Neuronal stem cell (in vitro differentiated cells): Measurements from ENCODE around the gene PIK3AP1.

Experiments
- DNase-seq: peaks from one replicate; pipeline ENCODE4 v3.0.0-alpha.2; 2013; ENCODE audit warnings: low spot score
- H2AFZ ChIP-seq: one replicate; pipeline ENCODE4 v1.6.1; 2013; ENCODE audit warnings: mild to moderate bottlenecking, low read length, inconsistent platforms
- H2AK5ac ChIP-seq: 2 replicates; pipeline ENCODE4 v1.6.1; 2013; ENCODE audit warnings: low read depth, mild to moderate bottlenecking, inconsistent platforms, low read length, moderate library complexity, mixed read lengths
- H2BK120ac ChIP-seq: 2 replicates; pipeline ENCODE4 v1.6.1; 2013; ENCODE audit warnings: low read depth, mild to moderate bottlenecking, inconsistent platforms, low read length, moderate library complexity, mixed read lengths
- H2BK12ac ChIP-seq: one replicate; pipeline ENCODE4 v1.6.1; 2013; ENCODE audit warnings: low read length, inconsistent platforms
- H2BK15ac ChIP-seq: 2 replicates; pipeline ENCODE4 v1.6.1; 2013; ENCODE audit warnings: mild to moderate bottlenecking, low read length, inconsistent platforms, mixed read lengths
- H2BK5ac ChIP-seq: one replicate; pipeline ENCODE4 v1.6.1; 2013; ENCODE audit warnings: inconsistent platforms, mild to moderate bottlenecking, low read length, moderate library complexity
- H3K14ac ChIP-seq: one replicate; pipeline ENCODE4 v1.6.1; 2013; ENCODE audit warnings: low read length, inconsistent platforms
- H3K18ac ChIP-seq: 2 replicates; pipeline ENCODE4 v1.6.1; 2013; ENCODE audit warnings: low read length, inconsistent platforms
- H3K23ac ChIP-seq: 2 replicates; pipeline ENCODE4 v1.6.1; 2013; ENCODE audit warnings: low read depth, mild to moderate bottlenecking, mixed read lengths, low read length, inconsistent platforms; ENCODE audit not compliant: poor library complexity
- H3K27ac ChIP-seq: replicated peaks from 3 replicates; pipeline ENCODE4 v1.5.1; 2013; ENCODE audit warnings: low read length, inconsistent platforms
- H3K27me3 ChIP-seq, 3 experiments: 2 replicates each; pipeline ENCODE4 v1.6.1; 2013; ENCODE audit warnings: low read length in 3 of 3, mild to moderate bottlenecking in 2 of 3, inconsistent platforms in 1 of 3, low read depth in 1 of 3, mixed read lengths in 1 of 3, moderate library complexity in 1 of 3; ENCODE audit not compliant: control insufficient read depth in 3 of 3, insufficient read depth in 3 of 3
- H3K36me3 ChIP-seq, 2 donors: replicated peaks in 1 of 2; 2 replicates each; pipeline ENCODE4 v1.6.1; 2013; ENCODE audit warnings: low read length in 2 of 2; ENCODE audit not compliant: control insufficient read depth in 2 of 2, insufficient read depth in 2 of 2
- H3K4ac ChIP-seq: 2 replicates; pipeline ENCODE4 v1.6.1; 2013; ENCODE audit warnings: inconsistent platforms, mild to moderate bottlenecking, low read length, moderate library complexity
- H3K4me1 ChIP-seq, 2 donors: 1 replicate in 1 of 2; 2 replicates in 1 of 2; pipeline ENCODE4 v1.6.1; 2013; ENCODE audit warnings: low read length in 2 of 2, low read depth in 1 of 2; ENCODE audit not compliant: control insufficient read depth in 2 of 2, insufficient read depth in 1 of 2
- H3K4me2 ChIP-seq: one replicate; pipeline ENCODE4 v1.6.1; 2013; ENCODE audit warnings: mild to moderate bottlenecking, low read length, inconsistent platforms; ENCODE audit not compliant: insufficient read depth, poor library complexity, severe bottlenecking
- H3K4me3 ChIP-seq, 2 donors: 2 replicates each; pipeline ENCODE4 v1.5.1; 2013; ENCODE audit warnings: low read length in 2 of 2, mild to moderate bottlenecking in 2 of 2, inconsistent platforms in 1 of 2, moderate library complexity in 1 of 2
- H3K79me1 ChIP-seq: one replicate; pipeline ENCODE4 v1.6.1; 2013; ENCODE audit warnings: low read depth, mild to moderate bottlenecking, inconsistent platforms, low read length, moderate library complexity
- H3K9ac ChIP-seq: one replicate; pipeline ENCODE4 v1.6.1; 2013; ENCODE audit warnings: mild to moderate bottlenecking, low read depth, low read length, inconsistent platforms; ENCODE audit not compliant: poor library complexity
- H3K9me3 ChIP-seq, 2 donors: replicated peaks in 1 of 2; 2 replicates each; pipeline versions ENCODE3 to v1.6.1; 2013; ENCODE audit warnings: low read length in 2 of 2, mild to moderate bottlenecking in 2 of 2, inconsistent platforms in 1 of 2, low read depth in 1 of 2, mixed read lengths in 1 of 2, moderate library complexity in 1 of 2; ENCODE audit not compliant: control insufficient read depth in 2 of 2, insufficient read depth in 1 of 2
- H4K8ac ChIP-seq: one replicate; pipeline ENCODE4 v1.6.1; 2013; ENCODE audit warnings: low read depth, mild to moderate bottlenecking, inconsistent platforms, low read length, moderate library complexity
- H4K91ac ChIP-seq: one replicate; pipeline ENCODE4 v1.6.1; 2013; ENCODE audit warnings: low read length, low read depth, mild to moderate bottlenecking, inconsistent platforms; ENCODE audit not compliant: poor library complexity
- WGBS, 2 donors: extraction: QIAGEN DNeasy Blood & Tissue Kit; methylation state at CpG; one replicate each; pipeline ENCODE4 v1.1.7; 2013; ENCODE audit warnings: missing lambda C conversion rate in 2 of 2, mixed read lengths in 1 of 2; ENCODE audit not compliant: insufficient read length in 2 of 2, insufficient replicate concordance in 1 of 2; ENCODE audit errors: extremely low coverage in 2 of 2; 5-methylcytosine and 5-hydroxymethylcytosine counted together

The PIK3AP1 gene

DNA sequence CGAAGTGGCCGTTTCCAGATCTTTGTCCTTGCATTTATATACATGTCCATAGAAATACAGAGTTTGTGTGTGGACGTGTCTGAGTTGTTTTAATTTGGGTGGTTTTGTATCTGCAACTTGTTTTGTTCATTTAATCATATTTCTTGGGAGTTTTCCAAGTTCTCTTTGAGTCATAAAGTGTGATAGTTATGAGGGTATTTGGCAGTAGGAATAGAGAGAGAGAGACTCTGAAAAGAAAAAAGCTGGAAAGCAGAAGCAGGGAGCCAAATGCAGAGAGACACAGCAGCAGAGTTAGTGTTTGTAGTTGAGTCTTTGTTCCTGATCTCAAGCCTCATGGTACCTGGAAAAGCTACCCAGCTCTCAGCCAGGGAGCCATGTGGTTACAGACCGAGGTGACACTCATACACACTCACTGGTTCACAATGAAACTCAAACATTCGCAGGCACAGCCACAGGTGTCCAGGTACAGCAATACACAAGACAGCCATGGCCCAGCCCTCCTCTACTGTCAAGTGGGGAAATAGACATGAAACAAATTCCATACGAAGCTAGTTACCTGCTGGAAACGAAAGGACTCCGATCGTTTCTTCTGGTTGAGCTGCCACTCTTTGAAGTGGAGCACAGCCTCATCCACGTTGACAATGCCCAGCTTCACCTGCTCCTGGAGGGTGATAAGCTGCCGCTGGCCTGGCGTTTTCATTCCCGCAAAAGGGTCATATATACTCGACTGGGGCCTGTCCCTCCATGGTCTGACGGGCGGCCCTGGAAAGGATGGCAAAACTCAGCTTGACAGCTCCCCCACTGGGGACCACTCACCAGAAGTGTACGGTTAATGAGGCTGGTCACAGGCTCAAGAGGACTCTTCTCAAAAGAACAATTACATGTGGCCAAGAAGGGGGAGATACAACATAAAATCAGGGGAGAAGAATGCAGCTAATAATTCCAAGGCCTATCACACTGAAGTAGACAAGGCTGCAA, 100.2 kb downstream of the PIK3AP1 start:
- H3K4me1 ChIP-seq = no peaks in the 10 kb centered on the region

DNA sequence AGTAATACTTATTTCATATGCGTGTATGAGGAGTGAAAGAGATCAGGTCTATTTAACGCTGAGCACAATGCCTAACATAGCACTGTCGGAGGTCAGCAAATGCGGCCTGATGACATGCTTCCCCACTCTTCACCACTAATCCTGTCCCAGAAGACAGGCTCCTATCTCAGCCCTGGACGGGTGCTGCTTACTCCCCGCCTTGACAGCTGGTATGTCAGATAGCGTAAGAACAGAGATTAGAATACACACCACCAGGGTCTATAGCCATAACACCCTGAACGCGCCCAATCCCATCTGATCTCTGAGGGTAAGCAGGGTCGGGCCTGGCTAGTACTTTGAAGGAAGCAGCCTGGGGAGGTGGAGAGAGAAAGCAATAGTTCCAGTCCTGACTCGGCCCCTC, 101.2 kb downstream of the PIK3AP1 start:
- Histone ChIP-seq H3K4me2 (no peak overlapping the region), H3K9me3 (no peaks in the 10 kb centered on the region), H2AK5ac (no peak overlapping the region), H3K4me3 (no peak overlapping the region), H3K14ac (no peak overlapping the region), H3K36me3 (no peaks in the 10 kb centered on the region), H3K4me1 (no peaks in the 10 kb centered on the region), H3K79me1 (no peaks in the 10 kb centered on the region), H4K91ac (no peak overlapping the region), H2AFZ (no peak overlapping the region), H2BK15ac (no peak overlapping the region), H3K27me3 (peaks cover 0 to 24% (median 0%) of the 10 kb centered on the region in 3 experiments), H3K27ac (no peak overlapping the region), H2BK5ac (no peak overlapping the region), H3K9ac (no peak overlapping the region), H3K18ac (no peak overlapping the region), H3K4ac (no peak overlapping the region), H2BK120ac (no peak overlapping the region), H4K8ac (no peak overlapping the region), H2BK12ac (no peak overlapping the region), H3K23ac (no peak overlapping the region)
- no CpG with 5 or more reads among the region's 11 CpGs for WGBS, 2 donors
- DNase-seq = no peak

More for the DNA sequence above, 100.2 kb downstream of the PIK3AP1 start:
- H3K14ac ChIP-seq = no peak overlapping the region
- no peaks in the 10 kb centered on the region for H3K36me3 ChIP-seq
- no peak overlapping the region for H4K8ac ChIP-seq
- no peak overlapping the region for H2BK15ac ChIP-seq
- H3K18ac ChIP-seq = no peak overlapping the region
- H3K27me3 ChIP-seq = peaks cover 0 to 24% (median 0%) of the 10 kb centered on the region in 3 experiments
- no peak overlapping the region for H3K4me2 ChIP-seq
- H2BK120ac ChIP-seq = no peak overlapping the region
- H3K9ac ChIP-seq = no peak overlapping the region
- H3K4me3 ChIP-seq = no peak overlapping the region
- no peak overlapping the region for H2AFZ ChIP-seq
- H3K4ac ChIP-seq = no peak overlapping the region
- no peak overlapping the region for H2BK5ac ChIP-seq
- DNase-seq = no peak
- H3K27ac ChIP-seq = no peak overlapping the region
- no peak overlapping the region for H2AK5ac ChIP-seq
- H3K9me3 ChIP-seq = no peaks in the 10 kb centered on the region
- no peak overlapping the region for H3K23ac ChIP-seq
- H4K91ac ChIP-seq = no peak overlapping the region
- no peaks in the 10 kb centered on the region for H3K79me1 ChIP-seq
- no peak overlapping the region for H2BK12ac ChIP-seq
- WGBS, 2 donors = no CpG with 5 or more reads among the region's 17 CpGs

DNA sequence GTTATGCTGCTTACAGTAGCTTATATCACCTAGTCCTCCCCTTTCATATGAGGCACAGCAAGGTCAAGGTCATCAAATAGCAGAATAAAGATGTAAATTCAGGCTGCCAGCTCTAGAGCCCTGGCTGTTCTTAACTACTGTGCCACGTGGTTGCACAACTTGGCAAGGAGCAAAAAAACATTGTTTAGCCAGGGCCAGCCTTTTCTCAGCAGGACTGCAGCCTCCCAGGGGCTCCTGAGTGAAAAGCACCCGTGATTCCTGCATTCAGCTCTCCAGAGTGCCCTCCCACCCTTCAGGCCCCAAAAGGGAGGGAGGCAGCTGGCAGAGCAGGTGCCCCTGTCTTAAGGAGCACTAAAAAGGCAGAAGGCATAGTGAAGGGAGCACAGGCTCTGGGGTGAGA, 101.7 kb downstream of the PIK3AP1 start:
- Histone ChIP-seq H3K4me1 (no peaks in the 10 kb centered on the region), H2BK12ac (no peak overlapping the region), H3K14ac (no peak overlapping the region), H3K36me3 (no peaks in the 10 kb centered on the region), H2BK5ac (no peak overlapping the region), H3K23ac (no peak overlapping the region), H3K27ac (no peak overlapping the region), H3K9me3 (no peaks in the 10 kb centered on the region), H3K4me2 (no peak overlapping the region), H2AK5ac (no peak overlapping the region), H3K18ac (peak overlapping the region; percentile 57), H2AFZ (no peak overlapping the region), H3K9ac (no peak overlapping the region), H4K8ac (no peak overlapping the region), H3K79me1 (no peaks in the 10 kb centered on the region), H3K27me3 (peaks cover 0 to 27% (median 0%) of the 10 kb centered on the region in 3 experiments), H2BK15ac (no peak overlapping the region), H4K91ac (no peak overlapping the region), H2BK120ac (no peak overlapping the region), H3K4me3 (no peak overlapping the region), H3K4ac (no peak overlapping the region)
- no peak for DNase-seq
- no CpG with 5 or more reads among the region's 2 CpGs for WGBS, 2 donors

DNA sequence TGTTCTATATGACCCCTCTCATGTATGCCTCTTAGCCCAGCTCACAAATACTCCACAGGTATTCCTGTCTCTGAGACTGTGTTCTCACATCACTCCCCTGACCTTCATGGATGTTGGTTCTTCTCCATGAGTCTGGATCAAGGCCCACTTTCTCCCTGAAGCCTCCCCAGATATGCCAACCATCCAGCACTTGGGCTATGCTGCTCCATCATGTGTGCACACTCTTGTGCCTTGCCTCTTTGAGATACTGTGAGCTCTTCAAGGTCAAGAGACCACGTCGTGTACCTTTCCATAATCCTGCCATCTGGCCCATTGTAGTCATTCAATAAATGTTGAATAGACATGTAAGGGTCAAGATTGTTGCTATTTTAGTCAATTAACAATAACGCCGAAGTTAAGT, 103.4 kb downstream of the PIK3AP1 start:
- Histone ChIP-seq H2BK5ac (no peak overlapping the region), H3K4ac (no peak overlapping the region), H3K27me3 (peaks cover 0 to 33% (median 0%) of the 10 kb centered on the region in 3 experiments), H3K14ac (no peak overlapping the region), H2AFZ (no peak overlapping the region), H3K27ac (no peak overlapping the region), H3K9me3 (no peaks in the 10 kb centered on the region), H2AK5ac (no peak overlapping the region), H2BK12ac (no peak overlapping the region), H3K36me3 (no peaks in the 10 kb centered on the region), H2BK120ac (no peak overlapping the region), H3K23ac (no peak overlapping the region), H3K18ac (no peak overlapping the region), H4K91ac (no peak overlapping the region), H4K8ac (no peak overlapping the region), H3K4me3 (no peak overlapping the region), H2BK15ac (no peak overlapping the region), H3K9ac (no peak overlapping the region), H3K4me2 (no peak overlapping the region), H3K4me1 (no peaks in the 10 kb centered on the region), H3K79me1 (no peaks in the 10 kb centered on the region)
- no CpG with 5 or more reads among the region's 4 CpGs for WGBS, 2 donors
- no peak for DNase-seq
